Stimulated activated CD4-positive, alpha-beta T cell treated with anti-CD3 and anti-CD28 coated beads, Interleukin-1b, Interleukin-23, amount 100 ng/mL, for 1 hour (primary cell): ENCODE data around the gene ADNP2.

Experiments used
- DNase-seq, 2 donors: peaks; one replicate each; pipeline ENCODE4 v3.0.0-alpha.2; 2020; ENCODE audit warnings: low read depth in 2 of 2

The ADNP2 gene

DNA sequence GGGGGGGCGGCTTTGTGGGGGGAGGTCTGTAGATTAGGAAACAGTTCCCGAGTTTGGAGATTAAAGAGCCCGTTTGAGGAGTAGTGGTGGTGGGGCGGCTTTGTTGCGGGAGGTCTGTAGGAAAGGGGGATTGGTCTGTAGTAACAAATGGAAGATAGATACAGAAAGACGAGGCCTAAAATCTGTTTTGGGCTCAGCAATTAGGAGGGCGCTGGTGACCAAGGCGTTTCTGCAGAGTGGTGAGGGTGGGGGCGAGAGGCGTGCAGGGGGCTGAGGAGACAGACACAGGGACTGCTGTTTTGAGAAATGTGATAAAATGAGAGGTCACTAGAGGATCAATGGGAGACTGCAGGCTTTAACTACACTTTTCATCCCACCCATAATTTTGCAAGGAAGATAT, 1.6 kb upstream of the ADNP2 start:
- no peak for DNase-seq

DNA sequence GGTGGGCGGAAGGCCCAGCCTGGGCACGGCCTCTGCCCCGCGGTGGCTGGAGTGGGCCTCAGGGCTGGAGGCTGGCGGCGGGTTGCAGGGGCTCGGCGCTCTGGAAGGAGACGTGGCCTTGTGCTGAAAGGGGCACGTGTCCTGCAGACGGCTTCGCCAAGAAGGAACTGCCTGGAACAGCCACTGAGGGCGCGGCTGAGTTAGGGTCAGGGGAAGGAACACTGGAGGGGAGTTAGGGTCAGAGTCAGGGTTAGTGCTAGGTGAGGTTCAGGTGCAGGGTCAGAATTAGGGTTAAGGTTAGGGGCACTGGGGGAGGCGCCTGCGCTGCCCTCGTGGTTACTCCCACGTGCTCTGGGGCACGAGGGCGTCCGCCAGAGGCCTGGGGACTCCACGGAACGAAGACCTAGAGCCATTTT, 933 bp upstream of the ADNP2 start:
- DNase-seq, result no peak

GRCh38 chr18:80109676-80110078, 615 bp downstream of the ADNP2 start:
- DNase-seq, result no peak

- no peak for DNase-seq
Observed at GRCh38 chr18:80112624-80113248, 3.7 kb downstream of the ADNP2 start.

- DNase-seq, result no peak
Observed at GRCh38 chr18:80115035-80115434, 6.0 kb downstream of the ADNP2 start.

GRCh38 chr18:80119111-80119510, 10.0 kb downstream of the ADNP2 start:
- no peak for DNase-seq

DNA sequence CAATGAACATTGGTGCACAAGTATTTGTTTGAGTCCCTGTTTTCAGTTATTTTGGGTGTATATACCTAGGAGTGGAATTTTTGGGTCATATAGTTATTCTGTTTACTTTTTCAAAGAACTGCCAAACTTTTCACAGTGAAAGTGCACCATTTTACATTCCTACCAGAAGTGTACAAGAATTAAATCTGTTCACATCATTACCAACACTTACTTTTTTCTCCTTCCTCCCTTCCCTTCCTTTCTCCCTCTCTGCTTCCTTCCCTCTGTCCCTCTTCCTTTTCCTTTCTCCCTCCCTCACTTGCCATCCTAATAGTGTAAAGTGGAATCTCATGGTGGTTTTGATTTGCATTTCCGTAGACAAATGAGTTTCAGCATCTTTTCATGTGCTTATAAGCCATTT, 11.9 kb downstream of the ADNP2 start:
- no peak for DNase-seq

DNA sequence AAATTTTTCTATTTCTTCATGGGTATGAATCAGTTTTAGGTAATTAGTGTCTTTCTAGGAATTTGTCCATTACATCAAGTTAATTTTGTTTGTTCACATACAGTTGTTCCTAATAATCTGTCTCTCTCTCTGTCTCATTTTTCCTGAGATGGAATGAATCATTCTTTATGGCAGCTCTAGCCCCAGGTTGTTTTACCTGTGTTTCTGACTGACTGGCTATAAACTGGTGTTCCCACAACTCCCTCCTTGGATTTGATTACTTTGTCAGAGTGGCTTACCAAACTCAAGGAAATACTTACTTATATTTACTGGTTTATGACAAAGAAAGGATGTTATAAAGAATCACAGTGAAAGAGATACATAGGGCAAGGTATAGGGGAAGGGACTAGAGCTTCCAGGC, 15.1 kb downstream of the ADNP2 start:
- no peak for DNase-seq

DNA sequence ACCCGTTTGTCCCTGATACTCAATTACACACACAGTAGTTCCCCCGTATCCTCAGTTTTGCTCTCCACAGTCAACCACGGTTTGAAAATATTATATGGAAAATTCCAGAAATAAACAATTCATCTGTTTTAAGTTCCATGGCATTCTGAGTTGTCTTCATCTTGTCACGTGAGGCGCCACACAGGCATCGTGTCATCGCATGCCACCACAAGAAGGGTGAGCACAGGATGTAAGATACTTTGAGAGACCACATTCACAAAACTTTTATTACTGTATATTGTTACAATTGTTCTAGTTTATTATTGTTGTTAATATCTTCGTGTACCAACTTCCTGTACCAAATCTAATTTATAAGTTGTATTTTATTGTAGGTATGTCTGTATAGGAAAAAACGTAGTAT, 17.7 kb downstream of the ADNP2 start:
- DNase-seq, result no peak

DNA sequence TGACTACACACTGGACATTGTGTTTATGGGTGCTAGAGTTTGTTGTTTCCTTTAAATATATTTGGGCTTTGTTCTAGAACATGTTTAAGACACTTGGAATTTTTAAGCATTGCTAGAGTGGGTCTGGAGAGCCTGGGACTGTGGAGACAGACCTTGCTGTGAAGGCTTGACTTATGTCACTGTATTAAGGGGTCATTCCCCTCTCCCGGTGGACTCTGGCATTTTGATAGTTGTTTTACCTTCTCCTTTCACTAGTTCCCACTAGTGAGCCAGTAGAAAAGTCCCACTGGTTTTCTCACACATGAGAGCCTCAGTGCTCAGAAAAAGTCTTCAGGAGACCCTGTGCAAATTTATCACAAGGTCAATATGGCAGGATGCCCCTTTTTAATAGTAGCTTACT, 18.6 kb downstream of the ADNP2 start:
- no peak for DNase-seq

GRCh38 chr18:80129672-80130367, 20.8 kb downstream of the ADNP2 start:
- DNase-seq, result no peak

DNA sequence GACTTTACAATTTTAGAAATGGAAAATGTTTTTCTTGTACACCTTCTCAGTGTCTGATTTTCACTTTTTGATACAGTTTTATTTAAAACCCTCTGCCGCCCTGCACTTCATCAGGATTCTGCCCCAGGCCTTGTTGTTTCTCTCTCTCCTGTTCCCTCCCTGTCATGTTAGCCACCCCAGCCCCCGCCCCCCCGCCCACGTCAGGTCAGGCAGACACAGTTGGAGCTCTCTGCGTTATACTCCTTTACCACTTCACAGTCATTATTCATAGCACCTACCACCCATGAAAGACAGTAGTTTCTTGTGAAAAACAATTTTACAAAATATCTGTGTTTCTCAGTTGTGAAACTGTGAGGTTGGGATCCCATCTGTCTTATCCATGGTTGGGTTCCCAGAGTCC, 21.5 kb downstream of the ADNP2 start:
- DNase-seq, result no peak

GRCh38 chr18:80132180-80132812, 23.2 kb downstream of the ADNP2 start:
- no peak for DNase-seq

DNA sequence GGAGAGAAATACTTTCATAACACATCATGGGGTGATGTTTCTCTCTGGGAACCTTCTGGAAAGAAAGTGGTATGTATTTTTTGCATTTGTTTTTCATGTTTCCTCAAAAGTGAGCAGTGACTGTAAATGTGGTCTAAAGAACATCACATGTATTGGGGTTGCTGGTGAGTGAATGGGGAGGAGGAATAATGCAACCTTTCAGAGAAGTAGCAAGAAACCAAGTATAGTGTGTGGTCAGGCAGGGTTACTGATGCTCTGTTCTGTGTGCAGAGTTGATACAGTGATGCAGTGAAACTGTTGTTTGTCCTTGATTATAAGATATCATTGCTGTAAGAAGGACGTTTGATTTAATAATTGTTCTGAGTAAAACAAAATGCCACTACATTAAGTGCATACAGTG, 24.1 kb downstream of the ADNP2 start:
- DNase-seq, result no peak

- DNase-seq, result no peak
Observed at GRCh38 chr18:80135136-80135535, 26.1 kb downstream of the ADNP2 start.

GRCh38 chr18:80136679-80137078, 27.6 kb downstream of the ADNP2 start:
- no peak for DNase-seq

GRCh38 chr18:80137137-80137536, 28.1 kb downstream of the ADNP2 start:
- no peak for DNase-seq

GRCh38 chr18:80137976-80138375, 28.9 kb downstream of the ADNP2 start:
- no peak for DNase-seq

DNA sequence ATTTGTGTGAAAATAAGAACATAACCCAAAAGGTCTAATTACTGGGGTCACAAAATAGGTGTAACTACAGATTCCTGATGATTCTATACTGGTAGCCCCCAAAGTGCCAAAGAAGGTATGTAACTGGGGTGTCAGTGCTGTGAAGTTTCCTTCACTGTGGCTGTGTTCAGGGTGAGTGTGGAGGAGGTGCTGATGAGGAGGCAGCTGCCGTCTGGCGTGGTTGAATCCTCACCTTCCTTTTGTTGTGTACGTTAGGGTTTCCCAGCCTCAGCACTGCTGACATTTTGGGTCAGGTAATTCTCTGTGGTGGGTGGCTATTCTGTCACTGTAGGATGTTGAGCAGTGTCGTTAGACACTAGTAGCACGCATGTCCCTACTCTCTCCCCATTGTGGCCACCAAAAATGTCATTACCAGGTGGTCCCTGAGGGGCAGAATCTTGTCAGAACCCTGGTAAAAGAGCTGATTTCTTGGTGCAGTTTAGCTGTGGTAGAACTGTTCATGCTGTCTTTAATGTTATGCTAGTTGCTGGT, 31.5 kb downstream of the ADNP2 start:
- DNase-seq, result no peak

- no peak for DNase-seq
Observed at GRCh38 chr18:80143881-80144280, 34.8 kb downstream of the ADNP2 start.

GRCh38 chr18:80145196-80145804, 36.2 kb downstream of the ADNP2 start:
- DNase-seq, result no peak

- no peak for DNase-seq
Observed at GRCh38 chr18:80147037-80147417, 38.0 kb downstream of the ADNP2 start.
